Measurements from ENCODE around the gene TRMT2A.

DNA sequence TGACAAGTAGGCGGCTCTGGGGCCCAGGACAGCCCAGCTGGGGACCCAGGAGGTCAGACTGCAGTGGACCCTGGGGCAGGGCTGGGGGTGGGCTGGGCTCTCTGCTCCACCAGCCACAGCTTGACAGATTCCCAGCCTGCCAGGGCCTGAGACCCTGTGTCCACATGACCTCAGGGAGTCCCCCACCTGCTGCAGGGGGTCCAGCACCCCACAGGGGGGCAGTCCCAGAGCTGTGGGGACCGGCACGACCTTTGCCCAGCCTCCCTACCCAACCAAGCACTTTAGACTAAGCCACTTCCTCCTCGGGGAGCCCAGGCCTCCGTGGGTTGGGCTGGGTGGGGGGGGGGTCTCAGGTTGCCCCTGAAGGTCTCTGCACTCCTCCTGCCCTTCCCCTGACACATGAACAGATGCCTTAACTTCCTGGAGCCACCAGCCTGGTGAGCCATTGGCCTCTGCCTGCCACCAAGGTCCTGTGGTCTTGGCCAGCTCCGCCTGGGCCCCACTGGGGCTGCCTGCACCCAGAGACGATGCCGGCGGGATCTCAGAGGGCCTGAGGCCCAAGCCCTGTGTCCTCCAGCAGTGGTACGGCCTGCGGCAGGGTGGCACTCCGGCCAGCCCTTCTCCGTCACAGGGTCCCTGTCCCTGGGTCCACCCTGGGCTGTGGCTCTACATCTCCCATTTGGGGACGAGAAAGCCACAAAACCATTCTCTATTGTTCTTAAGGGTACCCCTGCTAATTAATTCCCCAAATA lies 30.4 kb upstream of the TRMT2A start:
- TF ChIP-seq POLR2AphosphoS5 (IDR thresholded peaks at IDR 0.05; ENCODE audit: low read depth, low read length) = no peak
- no peak for TF ChIP-seq TAF1 (IDR thresholded peaks at IDR 0.05; ENCODE audit: borderline replicate concordance, insufficient read depth, low read length)
- TF ChIP-seq, protein P1, sequence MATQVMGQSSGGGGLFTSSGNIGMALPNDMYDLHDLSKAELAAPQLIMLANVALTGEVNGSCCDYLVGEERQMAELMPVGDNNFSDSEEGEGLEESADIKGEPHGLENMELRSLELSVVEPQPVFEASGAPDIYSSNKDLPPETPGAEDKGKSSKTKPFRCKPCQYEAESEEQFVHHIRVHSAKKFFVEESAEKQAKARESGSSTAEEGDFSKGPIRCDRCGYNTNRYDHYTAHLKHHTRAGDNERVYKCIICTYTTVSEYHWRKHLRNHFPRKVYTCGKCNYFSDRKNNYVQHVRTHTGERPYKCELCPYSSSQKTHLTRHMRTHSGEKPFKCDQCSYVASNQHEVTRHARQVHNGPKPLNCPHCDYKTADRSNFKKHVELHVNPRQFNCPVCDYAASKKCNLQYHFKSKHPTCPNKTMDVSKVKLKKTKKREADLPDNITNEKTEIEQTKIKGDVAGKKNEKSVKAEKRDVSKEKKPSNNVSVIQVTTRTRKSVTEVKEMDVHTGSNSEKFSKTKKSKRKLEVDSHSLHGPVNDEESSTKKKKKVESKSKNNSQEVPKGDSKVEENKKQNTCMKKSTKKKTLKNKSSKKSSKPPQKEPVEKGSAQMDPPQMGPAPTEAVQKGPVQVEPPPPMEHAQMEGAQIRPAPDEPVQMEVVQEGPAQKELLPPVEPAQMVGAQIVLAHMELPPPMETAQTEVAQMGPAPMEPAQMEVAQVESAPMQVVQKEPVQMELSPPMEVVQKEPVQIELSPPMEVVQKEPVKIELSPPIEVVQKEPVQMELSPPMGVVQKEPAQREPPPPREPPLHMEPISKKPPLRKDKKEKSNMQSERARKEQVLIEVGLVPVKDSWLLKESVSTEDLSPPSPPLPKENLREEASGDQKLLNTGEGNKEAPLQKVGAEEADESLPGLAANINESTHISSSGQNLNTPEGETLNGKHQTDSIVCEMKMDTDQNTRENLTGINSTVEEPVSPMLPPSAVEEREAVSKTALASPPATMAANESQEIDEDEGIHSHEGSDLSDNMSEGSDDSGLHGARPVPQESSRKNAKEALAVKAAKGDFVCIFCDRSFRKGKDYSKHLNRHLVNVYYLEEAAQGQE (IDR thresholded peaks at IDR 0.05; ENCODE audit: insufficient read depth in 1 of 2, low read depth in 2 of 2, low read length in 2 of 2) = no peak
- no peak for TF ChIP-seq SIN3A (IDR thresholded peaks at IDR 0.05; ENCODE audit: borderline replicate concordance, insufficient read depth, low read length)
